Stimulated activated CD4-positive, alpha-beta T cell treated with anti-CD3 and anti-CD28 coated beads, Interleukin-1b, Interleukin-23, amount 100 ng/mL, for 1 hour (primary cell): ENCODE measurements around the gene LRTM1.

Experiments used
- DNase-seq, 2 donors: peaks; one replicate each; pipeline ENCODE4 v3.0.0-alpha.2; 2020; ENCODE audit warnings: low read depth in 2 of 2

LRTM1 gene

DNA sequence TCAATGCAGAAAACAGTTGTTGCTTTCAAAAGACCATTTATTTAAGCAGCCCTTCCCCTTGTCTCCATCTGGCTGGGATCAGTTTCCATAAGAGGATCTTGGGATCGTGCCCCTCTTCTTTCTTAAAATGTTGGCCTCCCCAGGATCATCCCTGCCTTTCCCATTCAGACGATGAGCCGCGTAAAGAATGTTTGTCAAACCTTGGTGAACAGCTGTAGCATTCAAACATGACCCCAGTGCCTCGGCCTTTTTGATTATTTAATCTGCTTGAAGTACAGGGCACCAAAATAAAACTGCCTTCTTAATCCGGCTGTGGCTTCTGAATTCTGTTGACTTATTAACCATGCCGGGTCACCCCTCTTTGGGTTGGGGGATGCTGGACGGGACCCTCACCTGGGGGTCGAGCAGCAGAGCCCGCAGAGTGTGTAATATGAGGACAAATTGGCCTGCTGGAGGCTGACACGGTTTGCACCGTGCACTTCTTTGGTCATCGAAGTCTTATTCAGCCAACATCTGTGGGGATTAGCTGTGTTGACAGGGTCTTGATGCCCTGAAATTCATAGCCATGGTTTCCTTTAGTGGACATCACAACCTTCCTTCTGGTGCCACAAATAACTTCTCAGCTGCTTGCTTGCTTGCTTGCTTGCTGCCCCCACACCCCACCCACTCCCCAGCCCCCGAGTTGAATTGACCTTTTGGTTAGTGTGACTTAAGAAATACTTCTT lies at the start of gene LRTM1:
Gene LRTM1, minus strand, starts transcription at position 14 of the 725 bp plus-strand sequence. CDS start 148 bp downstream, outside the sequence.
- no peak for DNase-seq

DNA sequence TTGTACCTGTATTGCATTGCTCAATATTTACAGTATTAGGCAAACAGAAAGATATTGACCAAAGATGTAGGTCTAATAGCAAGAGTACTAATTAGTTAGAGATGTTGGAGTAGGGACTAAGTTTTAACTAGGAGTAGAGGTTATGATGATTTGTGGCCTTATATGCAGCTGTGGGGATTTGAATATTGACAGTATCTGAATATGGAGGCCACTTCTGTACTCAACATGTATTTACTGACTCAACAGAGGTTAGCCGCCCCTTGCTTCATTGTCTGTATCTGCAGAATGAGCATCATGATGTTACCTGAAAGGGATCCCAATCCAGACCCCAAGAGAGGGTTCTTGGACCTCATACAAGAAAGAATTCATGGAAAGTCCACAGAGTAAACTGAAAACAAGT lies 49.6 kb upstream of the LRTM1 start:
- DNase-seq = no peak

DNA sequence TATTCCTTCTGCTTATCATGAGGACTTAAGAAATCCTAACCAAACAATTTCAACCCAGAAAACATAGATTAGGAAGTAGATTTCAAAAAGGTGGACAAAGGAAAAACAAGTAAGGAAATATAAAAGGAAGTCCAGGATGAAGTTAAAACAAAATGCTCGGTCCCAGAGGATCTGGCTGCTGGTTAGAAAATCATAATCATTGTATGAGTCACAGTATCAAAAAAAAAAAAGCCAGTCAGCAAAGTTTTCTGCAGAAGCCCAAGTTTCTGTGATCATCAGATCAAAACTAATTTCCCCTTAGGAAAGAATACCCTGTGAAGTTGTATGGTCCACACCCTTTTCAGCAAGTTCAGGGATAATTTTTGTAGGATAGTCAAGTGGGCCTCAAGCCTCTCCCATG lies 43.0 kb upstream of the LRTM1 start:
- DNase-seq = no peak

DNA sequence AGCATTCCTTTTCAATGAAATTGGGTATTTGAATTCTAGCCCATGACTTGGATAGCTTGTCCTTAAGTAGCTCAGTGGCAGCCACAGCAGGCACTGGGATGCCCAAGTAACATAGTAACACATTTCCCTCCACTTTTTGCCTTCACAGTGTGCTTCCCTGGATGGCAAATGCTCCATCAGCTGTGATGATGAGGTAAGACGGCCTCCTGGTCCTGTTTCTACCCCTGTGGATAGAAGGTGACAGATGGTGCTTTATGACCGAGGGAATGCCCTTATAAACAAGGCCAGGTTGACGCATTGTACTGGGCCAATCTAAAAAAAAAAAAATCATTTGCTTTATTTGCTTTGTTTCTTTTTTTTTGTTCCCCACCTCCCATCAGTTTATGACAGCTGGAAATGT lies 41.8 kb upstream of the LRTM1 start:
- no peak for DNase-seq

DNA sequence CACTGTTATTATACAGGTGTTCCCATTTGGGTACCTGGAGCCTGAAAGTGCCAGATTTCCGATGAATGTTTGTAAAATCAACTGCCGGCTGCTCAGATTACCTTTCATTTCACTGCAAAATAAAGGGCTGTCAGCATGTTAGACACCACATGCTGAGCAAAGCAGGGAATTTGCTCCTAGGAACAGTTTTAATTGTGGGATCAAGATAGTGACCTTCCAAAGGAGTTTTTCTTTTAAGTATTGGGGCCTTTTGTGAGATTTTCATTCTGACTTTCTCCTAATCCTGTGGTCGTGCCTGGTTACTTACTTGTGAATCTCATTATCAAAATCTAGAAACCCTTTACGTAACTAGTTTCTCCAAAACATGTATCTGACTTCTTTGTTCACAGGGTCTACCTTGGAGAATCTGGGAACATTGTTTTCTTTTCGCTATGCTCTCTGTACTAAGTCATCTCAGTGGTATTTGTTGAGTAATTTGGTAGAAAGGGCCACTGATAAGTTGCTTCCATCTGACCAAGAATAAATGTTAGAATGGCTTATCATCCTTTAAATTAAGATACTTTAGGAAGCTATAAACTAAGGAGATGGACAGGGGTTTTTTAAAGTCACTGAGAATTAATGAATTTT lies 40.8 kb upstream of the LRTM1 start:
- DNase-seq = no peak

DNA sequence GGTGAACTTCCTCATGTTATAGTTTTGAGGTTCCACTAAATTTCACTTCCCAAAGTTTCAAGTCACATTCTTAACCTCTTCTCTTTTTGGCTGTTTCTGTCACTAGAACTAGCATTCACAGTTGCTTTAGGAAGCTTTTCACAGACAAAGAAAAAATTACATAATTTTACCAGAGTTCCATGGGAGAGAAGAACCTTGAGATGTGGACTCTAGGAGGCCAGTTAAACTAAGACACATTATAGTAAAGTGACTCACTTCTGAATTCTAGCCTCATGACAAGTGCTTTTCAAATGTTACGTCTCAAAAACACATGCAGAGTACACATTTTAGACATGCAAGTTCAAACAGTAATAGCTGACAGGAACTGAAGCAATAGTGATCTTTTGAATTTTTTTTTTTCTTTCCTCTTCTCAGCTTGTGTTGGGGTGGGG lies 39.9 kb upstream of the LRTM1 start:
- DNase-seq = no peak

DNA sequence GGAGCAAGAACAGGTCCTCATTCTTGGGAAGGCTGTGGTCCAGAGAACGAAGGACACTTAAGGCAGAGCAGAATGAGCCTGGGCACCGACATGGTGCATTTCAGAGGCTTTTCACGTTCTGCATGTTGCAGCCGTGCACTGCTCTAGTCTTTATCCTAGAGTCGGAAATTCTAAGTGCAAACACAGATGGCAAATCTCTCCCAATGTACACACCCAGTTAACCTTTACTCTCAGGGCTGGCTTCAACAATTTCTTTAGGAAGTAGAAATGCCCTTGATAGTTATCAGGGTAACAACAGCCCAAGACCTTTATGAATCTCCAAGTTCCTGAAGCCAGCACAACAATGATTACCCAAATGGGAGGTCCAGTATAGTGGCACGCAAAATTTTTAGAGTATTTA lies 39.1 kb upstream of the LRTM1 start:
- no peak for DNase-seq

DNA sequence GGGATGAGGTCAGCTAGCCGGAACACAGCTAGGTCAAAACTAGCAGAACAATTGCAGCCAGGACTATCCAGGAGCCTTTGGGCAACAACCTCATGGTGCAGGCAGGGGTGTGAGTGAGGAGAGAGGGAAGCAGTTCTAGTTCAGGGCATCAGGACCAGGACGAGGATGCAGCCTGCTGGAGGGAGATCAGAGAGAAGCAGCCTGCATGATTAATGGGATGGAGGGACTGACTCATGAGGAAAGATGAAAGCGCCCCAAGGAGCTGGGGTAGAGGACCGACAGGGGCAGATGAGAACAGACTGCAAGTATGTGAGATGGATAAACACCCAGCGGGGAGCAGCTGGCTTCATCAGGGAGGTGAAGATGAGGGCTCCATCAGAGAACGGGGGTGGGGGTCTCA lies 37.9 kb upstream of the LRTM1 start:
- DNase-seq = no peak

DNA sequence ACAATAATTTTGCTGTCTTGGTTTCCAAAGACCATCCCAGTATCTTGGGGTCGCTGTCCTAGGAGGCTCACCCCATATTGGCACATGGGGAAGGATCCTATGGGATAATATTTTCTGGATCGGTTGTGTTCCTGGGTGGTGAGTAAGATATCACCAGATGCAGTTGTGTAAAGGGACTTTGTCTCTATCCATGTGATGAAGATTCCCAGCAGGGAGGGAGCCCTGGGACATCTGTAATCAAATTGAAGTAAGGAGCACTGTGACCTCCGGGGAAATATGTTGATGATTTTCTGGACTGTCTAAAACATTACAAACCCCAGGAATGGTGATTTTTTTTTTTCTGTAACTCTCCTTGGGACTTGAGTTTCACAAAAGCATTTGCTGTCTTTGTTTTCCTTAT lies 36.2 kb upstream of the LRTM1 start:
- no peak for DNase-seq

DNA sequence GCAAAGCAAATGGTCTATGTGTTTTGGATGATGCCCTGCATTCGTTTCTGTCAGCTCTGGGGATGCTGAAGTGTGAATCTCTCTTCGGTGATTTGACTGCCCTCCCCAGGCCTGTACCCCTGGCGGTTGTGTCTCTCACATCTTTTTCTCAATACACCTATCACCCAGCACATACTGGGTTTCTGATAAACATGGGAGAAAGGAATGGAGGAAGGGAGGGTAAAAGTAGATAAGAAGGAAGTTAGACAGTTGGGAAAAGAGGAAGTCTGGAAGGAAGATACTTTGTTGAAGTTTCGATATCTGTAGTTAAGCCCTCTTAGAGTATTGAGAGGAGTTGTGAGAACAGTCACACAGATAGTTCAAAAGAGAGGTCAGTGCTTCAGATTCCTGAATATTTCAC lies 35.8 kb upstream of the LRTM1 start:
- DNase-seq = no peak

DNA sequence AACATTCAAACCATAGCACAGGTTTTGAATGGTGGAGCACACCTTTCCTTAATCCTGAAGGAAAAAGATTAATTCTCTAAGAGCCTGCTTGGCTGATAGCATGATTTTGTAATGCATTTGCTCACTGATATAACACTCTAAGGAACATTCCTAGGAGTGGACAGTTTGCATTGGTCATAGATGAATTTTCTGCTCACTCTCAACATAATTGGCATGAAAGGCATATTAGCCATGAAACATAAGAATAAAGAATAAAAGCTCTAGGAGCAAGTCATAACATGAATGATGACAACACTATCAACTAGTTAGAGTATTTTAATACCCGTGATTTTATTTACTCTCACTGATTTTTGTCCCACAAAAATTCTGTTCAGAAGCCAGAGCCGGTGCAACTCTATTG lies 34.3 kb upstream of the LRTM1 start:
- no peak for DNase-seq

DNA sequence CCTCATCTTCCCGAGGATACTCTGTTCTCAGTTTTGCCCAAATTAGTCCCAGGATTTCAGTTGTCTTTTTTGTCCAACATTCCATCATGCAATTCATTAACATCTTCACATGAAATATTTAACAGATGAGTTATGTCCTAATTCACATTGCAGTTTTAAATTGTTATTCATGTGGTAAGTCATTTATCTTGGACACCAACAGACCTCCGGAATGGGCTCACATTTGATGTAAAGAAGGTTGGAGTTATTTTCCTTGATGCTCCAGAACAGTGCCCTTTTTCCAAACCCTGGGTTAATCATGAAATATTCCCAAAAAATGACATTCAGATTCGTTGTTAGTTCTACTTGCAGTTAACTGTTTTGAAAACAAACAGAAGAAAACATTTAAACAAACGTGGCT lies 32.8 kb upstream of the LRTM1 start:
- no peak for DNase-seq

DNA sequence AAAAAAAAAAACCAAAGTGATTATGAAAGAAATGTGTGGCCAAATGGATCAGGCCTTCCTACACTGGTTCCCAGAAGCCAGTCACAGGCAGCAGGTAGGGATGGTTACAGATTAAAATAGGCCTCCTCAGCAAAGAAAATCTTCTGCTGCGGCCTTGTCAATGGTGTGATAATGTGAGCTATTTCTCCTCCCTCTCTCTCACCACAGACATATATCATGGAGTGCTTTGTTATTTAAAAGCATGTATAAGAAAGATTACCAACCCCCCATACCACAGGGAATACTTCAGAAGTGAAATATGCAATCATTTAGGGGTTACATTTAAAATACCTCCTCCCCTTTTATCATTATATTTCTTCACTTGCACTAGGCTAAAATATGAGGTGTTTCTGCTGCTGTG lies 32.2 kb upstream of the LRTM1 start:
- no peak for DNase-seq

DNA sequence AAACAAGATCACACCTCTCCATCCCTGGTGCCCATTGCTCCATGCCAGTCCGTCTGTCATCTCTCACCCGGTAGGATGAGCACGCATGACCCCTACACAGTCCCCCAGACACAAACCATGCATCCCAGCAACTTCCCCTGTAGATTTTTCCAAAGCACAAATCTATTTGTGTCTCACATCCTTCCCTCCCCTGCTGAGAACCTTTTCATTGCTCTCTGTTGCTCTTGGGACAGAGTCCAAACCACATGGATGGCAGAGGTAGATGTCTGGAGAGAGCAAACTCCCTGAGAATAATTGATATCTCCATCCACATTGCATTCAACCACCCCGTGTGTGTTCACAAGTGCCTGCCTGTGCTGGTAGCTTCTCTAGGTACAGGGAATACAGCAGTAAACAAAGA lies 29.9 kb upstream of the LRTM1 start:
- DNase-seq = no peak

DNA sequence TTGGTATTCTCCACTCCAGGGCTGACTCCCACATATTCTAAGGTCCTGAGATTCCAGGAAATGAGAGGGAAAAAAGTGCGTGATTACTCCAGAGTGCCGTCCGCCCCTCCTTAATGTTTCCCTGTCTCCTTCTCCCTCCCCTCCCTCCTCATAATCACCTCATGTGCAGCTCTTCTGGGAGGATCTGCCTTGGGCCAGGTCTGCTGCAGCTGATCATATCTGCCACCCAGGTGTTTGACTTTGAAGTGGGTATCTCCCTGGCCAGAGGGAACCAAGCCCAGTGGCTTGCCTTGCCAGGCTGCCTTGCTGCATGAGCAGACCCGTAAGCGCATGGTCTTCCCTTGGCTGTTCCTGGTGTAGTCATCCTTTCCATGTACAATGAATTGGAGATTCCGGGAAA lies 28.1 kb upstream of the LRTM1 start:
- DNase-seq = no peak

DNA sequence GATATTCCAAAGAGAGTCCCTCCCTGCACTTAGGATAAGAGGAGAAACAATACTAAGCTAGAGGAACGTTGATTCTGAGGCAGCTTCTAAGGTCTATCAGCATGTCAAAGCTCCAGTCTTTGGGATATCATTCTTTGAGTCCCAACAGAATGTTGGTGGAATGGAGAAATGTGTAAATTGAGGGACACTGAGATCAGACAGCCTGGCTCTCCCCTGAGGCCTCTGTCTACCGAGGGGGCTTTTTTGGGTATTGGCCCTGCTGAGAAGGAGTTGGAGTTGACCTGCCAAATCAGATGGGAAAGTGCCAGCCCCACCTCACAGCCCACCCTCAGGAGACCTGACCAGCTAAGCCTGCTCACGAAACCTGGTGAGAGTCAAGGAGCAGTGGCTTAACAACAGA lies 27.6 kb upstream of the LRTM1 start:
- DNase-seq = no peak

DNA sequence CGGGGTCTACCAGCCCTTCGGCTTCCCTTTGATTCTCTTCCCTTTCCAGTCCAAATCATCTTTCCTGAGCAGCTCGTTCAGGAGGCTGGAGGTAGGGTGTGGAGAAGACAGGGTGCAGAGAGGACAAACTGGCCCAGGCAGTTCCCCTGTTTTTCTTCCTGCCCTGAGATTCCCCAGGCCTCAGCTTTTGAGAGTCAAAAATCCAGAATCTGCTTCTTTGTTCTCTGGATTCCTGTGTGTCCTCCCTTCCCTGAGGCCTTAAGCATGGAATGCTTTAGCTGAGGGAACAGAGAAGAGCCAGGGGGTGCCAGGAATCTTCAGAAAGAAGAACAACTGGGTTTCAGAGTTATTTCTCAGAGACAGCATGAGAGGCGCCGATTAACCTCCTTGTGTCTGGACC lies 26.7 kb upstream of the LRTM1 start:
- no peak for DNase-seq

DNA sequence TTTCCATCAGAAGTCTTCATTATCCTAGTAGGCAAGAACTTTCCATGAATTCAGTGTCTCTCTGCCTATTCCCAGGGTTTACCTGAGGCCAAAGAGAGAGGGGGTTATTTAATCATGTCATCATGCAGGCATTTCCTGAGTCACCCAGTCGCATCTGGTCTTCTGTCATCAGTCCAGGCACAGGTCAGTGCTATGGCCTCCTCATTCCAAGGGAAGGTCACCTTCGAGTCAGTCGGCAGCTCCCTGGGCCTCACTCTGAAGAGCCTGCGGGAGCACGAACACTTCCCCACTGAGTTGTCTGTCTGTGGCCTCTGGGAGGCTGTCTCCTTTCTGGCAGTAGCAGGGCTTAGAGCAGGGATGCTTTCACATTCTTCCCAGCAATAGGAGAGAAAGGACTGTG lies 26.2 kb upstream of the LRTM1 start:
- no peak for DNase-seq

DNA sequence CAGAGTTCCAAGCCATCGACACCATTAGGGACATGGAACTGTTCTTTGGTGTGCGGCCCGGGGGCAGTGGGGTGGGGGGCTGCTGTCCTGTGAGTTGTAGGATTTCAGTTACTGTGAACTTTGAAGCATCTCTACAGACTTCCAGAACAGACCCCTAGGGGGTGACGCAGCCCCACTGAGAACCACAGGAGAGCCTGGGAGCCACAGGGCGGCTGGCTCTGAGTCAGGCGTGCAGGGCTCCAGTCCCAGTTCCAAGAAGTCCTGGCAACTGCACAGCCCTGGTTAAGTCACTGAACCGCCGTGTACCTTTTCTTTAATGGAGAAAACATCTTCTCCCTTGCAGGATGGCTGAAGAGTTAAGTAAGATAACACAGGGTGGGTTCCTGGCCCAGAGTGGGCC lies 23.5 kb upstream of the LRTM1 start:
- no peak for DNase-seq

DNA sequence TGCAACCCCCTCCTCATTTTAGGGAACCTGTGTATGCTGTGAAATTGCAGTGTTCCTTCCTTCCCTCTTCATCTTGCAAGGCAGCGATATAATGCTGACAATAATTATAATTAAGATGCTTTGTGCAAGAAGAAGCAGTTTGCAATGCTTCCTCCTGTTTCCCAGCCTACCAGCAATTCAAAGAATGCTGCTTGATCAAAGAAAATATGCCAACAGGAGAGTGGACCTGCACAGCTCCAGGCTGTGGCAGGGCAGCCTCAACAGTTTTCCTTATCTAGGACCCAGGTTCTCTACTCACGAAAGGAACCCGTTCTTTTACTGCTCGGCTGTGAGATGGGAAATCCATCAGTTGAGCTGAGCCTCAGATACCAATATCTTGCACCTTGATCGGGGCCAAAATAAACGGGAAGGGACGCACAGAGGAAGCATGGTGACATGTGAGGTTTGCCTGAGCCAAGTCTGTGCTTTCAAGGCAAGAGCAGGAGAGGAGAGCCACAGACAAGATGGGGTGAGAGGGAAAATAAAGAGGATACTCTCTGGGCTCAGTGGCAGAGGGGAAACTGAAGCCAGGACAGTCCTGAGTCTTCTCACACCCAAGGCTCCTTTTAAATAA lies 22.6 kb upstream of the LRTM1 start:
- no peak for DNase-seq

DNA sequence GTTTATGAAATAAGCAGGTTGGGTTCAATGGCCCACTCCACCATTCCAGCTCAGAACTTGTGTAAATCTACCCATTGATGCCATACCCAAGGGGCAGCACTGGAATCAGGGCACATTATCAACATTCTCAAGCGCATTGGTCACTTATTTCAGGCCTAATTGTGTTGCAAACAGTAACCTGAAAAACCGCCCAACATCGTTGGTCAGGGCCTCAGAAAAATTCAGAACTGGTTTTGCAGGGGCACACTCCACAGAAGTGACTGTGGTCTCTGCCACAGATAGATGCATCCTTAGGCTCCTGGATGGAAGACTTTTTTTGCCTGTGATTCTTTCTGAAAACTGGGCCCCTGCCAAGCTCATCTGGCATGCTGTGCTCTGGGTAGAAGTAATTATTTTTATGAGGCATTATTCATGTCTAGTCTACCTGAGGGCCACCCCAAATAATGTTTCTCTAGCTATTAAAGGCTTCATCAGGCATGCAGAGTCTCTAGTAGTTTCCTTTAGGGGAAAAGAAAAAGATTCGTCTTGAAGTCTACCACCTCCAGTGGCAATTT lies 21.7 kb upstream of the LRTM1 start:
- no peak for DNase-seq

DNA sequence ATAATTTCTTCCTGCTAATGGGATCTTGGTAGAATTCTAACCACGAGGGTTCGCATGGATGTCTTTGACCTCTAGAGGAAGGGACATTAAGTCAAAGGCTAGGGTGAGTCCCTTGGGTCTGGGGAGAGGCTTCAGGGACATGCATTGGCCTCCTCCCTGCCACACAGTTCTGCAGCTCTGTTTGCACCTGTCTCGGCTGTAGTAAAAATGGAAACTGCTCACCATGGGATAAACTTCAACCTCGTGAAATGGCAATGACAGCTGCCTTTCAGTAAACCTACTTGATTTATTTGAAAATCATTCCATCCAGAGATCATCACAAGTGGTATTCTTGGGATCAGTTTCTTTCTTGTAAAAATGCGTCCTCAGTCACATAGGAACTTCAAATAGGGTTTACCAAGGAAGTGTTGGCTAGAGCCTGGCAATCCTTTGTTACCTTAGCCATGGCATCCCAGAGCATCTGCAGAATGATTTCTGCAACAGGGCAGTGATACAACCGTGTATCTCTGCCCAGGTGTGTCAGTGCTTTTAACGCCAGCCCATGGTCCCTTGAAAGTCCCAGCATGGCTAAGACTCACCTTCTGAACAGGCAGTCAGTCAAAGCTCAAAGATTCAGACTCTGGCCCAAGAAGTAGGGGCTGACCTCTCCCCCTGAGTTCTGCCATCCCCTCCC lies 14.0 kb upstream of the LRTM1 start:
- DNase-seq = no peak

DNA sequence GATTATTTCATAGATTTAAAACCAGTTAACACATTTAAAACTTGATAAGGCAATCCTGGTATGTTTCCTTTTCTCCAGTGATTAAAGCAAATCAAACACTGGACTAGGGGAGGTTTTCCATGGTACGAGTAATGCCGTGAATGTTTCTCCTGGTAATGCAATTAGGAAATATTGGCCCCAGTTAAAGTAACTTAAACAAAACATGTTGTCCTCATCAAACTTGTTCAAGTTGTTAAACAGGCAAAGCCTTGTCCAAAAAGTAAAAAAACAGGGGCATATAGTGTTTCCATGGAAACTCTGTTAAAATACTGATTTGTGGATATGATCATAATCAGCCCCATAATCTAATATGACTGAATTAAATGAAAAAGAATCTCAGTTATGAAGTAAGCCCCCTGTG lies 13.1 kb upstream of the LRTM1 start:
- DNase-seq = no peak
